ENCODE measurements around the gene SURF4.

Gene SURF4

GRCh38 chr9:133371261-133371711, 4.6 kb downstream of the SURF4 start:
- peak; percentile 76 for DNase-seq

GRCh38 chr9:133370685-133371084, 5.2 kb downstream of the SURF4 start:
- peak; percentile 70 for DNase-seq

- no peak for DNase-seq
Measured at GRCh38 chr9:133369933-133370332, 5.9 kb downstream of the SURF4 start.

GRCh38 chr9:133369422-133369821, 6.4 kb downstream of the SURF4 start:
- DNase-seq: no peak

GRCh38 chr9:133368249-133368881, 7.5 kb downstream of the SURF4 start:
- DNase-seq: no peak

- DNase-seq: no peak
Measured at GRCh38 chr9:133367778-133368177, 8.1 kb downstream of the SURF4 start.

GRCh38 chr9:133367221-133367620, 8.6 kb downstream of the SURF4 start:
- DNase-seq: no peak

GRCh38 chr9:133366435-133366834, 9.4 kb downstream of the SURF4 start:
- no peak for DNase-seq

- DNase-seq: no peak
Measured at GRCh38 chr9:133362359-133363044, 13.4 kb downstream of the SURF4 start.

GRCh38 chr9:133361507-133362092, 14.3 kb downstream of the SURF4 start:
- DNase-seq: no peak

GRCh38 chr9:133360400-133361393, 15.2 kb downstream of the SURF4 start:
- DNase-seq: no peak

- no peak for DNase-seq
Measured at GRCh38 chr9:133359399-133360175, 16.3 kb downstream of the SURF4 start.

- no peak for DNase-seq
Measured at GRCh38 chr9:133357656-133358055, 18.2 kb downstream of the SURF4 start.

- DNase-seq: peak; percentile 91
Measured at GRCh38 chr9:133356391-133357091, 19.3 kb downstream of the SURF4 start, which contains the start of the genes SURF1 and SURF2. SURF1 (minus strand) TSS chr9:133356487; CDS start chr9:133356453, 34 bp downstream. SURF2 (plus strand) TSS chr9:133356550; CDS start chr9:133356593, 43 bp downstream.

- no peak for DNase-seq
Measured at GRCh38 chr9:133355881-133356357, 19.9 kb downstream of the SURF4 start.

GRCh38 chr9:133354766-133355165, 21.1 kb downstream of the SURF4 start:
- DNase-seq: no peak

GRCh38 chr9:133353548-133353947, 22.3 kb downstream of the SURF4 start:
- DNase-seq: no peak

- DNase-seq: no peak
Measured at GRCh38 chr9:133352635-133353340, 23.1 kb downstream of the SURF4 start.

- peak; percentile 41 for DNase-seq
Measured at GRCh38 chr9:133351908-133352634, 23.8 kb downstream of the SURF4 start.

GRCh38 chr9:133351526-133351907, 24.3 kb downstream of the SURF4 start:
- DNase-seq: no peak
